Measurements from ENCODE around the gene WDR45. TPM values are rescaled to one million over a fixed set of nuclear protein-coding genes. Genes with fewer than 3 reads are reported as not detected.
"Not testable (repeated sequence)": the region's sequence is repeated elsewhere in the genome, so short reads cannot be mapped to it uniquely, and the experiment has no call there.

WDR45 gene
- total RNA-seq, result 67.1 TPM
- long read RNA-seq, transcript WDR45-207 (11 exons, 1,639 nt), result major isoform, 23 of 47 reads
- long read RNA-seq, partial matches to known transcripts, result 8 of 47 reads
- long read RNA-seq, other reads (novel, unspliced or antisense), result 8 of 47 reads

DNA sequence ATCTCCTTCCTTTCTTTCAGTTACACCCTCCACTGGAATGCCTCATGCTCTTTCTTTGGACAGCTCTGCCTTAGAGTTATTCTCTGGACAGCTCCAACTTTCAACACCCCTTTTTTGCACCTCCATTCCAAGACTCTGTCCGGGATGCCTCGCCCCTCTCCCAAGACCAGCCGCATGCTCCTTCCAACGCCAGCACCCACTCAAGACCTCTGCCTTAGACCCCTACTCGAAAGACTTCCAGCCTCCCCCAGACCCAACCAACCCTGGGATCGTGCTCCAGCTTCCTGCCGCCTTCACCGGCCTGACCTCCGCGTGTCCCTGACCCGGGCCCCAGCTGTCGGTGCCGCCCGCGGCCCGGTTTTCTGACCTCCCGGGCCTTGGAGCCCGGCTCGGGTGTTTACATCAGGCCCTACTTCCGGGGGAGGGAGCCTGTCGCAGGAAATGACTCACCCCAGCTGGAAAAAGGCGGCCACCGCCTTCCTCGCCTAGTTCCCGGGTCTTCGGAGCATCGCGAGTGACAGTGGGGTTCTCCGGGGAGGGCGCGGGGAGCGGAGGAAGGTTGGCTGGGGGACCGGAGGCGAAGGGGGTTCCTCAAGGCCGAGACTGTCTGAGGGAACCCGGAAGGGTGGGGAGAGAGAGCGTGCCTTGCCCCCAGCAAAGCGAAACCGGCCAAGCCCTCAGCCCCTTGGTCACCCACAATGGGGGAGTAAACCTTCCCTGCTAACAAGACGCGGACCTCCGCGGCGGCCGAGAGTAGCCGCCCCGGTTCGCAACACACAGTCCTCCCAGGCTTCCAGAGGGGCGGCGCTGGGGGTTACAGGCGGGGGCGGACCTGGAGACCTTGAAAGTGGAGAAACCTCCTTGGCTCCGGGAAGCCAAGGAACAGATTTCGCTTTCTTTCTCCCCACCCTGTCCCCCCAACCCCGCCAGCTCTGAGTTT lies at the start of gene WDR45:
Gene WDR45, minus strand, starts transcription at position 399 of the 940 bp plus-strand sequence. CDS start 1,792 bp downstream, outside the sequence.
- DNase-seq (ENCODE audit: missing footprints) (peak; percentile 86), ATAC-seq (peak; percentile 85)
- intact Hi-C loops (cut with DNase I), result no loop called here

DNA sequence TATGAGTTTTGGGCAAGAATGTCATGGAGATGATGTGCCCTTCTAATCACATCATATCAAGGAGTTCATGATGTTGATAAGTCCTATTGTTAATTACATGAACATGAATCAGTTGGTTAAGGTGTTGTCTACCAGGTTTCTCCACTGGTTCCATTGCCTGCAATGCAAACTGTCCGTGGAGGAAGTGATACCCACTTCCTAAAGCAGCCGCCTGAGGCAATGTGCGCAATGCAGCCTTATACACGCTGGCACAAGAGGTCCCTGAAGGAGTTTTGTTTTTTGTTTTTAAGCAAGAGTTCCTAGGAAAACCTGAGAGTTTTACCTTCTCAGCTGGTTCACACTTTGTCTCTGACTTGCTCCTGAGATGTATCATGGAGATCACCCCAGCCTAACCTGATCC lies 49.7 kb upstream of the WDR45 start:
- intact Hi-C loops (cut with DNase I), result no loop called here
- no peak for DNase-seq (ENCODE audit: missing footprints)
- no peak for ATAC-seq

GRCh38 chrX:49127742-49128258 lies 48.1 kb upstream of the WDR45 start:
- ATAC-seq; DNase-seq (ENCODE audit: missing footprints); intact Hi-C loops (cut with DNase I): not testable (repeated sequence)

DNA sequence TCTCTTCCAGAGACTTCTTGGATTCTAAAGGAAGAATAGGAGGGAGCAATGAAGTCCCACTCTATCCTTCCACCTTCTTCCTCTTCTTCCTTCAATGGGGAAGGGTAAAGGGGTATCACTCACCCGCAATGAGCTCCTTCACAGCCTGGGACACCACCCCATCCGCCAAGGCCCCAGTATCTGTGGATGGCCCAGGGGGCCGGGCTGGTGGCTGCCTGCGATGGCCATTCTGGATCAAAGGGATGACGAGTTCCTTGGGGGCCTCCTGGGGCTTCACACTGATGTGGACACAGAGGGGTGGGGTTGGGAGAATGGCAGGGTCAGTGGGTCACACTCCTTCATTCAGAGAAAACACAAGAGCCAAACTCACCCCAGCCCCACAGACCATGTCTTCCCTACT lies 42.8 kb upstream of the WDR45 start:
- ATAC-seq, result no peak
- intact Hi-C loops (cut with DNase I), result loop anchor here (2.0 kb wide), 1 partner anchor 32 kb away; no protein-coding TSS in a partner anchor
- no peak for DNase-seq (ENCODE audit: missing footprints)

DNA sequence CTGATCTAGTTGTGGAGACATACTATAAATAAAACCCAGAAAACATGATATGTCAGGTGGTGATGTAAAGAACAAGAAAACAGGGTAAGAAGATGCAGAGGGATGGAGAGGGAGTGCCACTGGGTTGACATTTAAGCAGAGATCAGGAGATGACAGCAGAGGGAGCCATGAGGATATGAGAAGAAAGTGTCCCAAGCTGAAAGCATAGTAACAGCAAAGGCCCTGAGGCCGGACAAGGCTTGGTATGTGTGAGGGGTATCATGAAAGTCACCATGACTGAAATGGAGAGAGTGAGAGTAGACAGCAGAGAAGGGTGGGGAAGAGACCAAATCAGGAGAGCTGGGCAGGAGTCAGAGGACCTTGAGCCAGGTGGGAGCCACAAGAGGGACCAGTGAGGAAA lies 40.4 kb upstream of the WDR45 start:
- no peak for DNase-seq (ENCODE audit: missing footprints)
- intact Hi-C loops (cut with DNase I), result no loop called here
- no peak for ATAC-seq

DNA sequence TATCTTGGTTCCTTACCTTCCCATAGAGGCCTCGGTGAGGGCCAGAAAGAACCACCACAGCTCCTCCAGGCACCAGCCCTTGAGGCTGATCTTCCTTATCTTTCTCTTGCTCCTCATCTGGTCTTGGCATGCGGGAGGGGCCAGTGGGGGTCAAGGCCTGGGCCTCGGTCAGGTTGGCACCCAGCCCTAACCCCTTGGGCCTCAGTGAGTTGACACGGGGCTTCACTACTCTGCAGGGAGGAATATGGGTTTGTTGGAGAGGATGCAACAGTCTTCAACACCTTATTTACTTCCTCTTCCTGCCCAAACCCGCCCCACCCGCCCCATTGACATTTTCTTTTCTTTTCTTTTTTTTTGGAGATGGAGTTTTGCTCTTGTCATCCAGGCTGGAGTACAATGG lies 37.9 kb upstream of the WDR45 start:
- DNase-seq (ENCODE audit: missing footprints), result no peak
- intact Hi-C loops (cut with DNase I), result no loop called here
- no peak for ATAC-seq

DNA sequence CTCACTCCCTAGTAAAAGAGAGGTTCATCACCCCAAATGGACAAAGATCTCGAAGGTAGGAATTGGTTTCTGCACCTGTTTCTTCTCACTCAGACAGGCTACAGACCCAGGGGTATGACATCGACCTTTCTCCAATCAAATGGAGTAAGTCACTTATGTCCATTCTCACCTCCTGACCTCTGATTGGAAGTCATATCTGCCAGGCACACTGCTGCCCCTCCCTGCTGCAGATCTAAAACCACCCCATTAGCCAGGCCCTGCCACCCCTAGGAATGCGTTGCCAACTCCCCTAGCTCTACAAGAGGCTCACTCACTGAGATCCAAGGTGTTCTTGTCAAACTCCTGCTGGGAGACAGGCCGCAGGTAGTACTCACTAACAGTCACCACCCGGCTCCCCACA lies 37.0 kb upstream of the WDR45 start:
- DNase-seq (ENCODE audit: missing footprints), result no peak
- ATAC-seq, result no peak
- intact Hi-C loops (cut with DNase I), result no loop called here

GRCh38 chrX:49116076-49116475 lies 36.4 kb upstream of the WDR45 start:
- ATAC-seq (no peak), DNase-seq (ENCODE audit: missing footprints) (no peak)
- intact Hi-C loops (cut with DNase I), result no loop called here

DNA sequence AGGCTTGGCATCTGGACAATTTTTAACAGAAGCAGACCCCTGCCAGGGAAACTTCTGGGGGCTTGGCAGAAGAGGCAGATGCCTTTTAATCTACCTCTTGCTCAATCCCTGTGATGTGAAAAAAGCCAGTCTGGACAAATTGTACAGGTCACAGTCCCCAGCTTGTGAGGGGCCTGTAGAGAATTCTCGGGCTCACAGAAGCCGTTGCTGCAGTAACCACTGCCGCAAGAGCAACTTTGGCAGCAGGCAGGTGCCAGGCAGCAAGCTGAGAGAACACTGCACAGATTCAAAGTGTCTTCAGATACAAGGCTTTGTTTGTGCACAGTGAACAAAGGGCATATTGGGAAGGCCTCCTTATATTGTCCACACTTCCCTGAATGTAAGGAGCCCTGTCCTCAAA lies 32.1 kb upstream of the WDR45 start:
- ATAC-seq, result no peak
- no peak for DNase-seq (ENCODE audit: missing footprints)
- intact Hi-C loops (cut with DNase I), result no loop called here

DNA sequence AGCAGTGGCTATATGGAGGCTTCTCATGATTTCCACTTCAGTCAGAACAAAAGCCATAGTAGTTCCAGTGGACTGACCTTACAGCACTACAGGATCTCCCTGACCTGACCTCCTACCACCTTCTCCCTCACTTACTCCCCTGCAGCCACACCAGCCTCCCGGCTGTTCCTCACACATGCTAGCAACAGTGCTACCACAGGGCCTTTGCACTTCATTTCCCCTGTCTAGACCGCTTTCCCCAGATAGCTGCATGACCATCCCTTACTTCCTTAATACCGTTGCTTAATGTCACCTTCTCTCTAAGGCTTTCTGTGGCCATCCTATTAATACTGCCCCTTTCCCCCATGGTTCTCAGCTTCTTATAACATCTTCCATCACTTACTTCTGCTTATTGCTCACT lies 30.7 kb upstream of the WDR45 start:
- intact Hi-C loops (cut with DNase I), result no loop called here

DNA sequence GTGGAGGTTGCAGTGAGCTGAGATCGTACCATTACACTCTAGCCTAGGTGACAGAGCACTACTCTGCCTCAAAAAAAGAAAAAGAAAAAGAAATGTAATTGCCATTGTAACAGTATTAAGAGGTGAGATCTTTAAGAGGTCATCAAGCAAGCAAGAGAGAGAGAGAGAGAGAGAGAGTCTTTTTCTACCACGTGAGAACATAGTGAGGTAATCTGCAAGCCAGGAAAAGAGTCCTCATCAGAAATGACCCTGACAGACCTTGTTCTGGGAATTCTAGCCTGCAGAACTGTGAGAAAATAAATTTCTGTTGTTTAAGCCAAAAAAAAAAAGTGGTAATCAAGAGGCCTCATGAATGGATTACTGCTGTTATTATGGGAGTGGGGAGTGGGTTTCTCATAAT lies 29.0 kb upstream of the WDR45 start:
- ATAC-seq, result no peak
- intact Hi-C loops (cut with DNase I), result no loop called here
- no peak for DNase-seq (ENCODE audit: missing footprints)

More for the DNA sequence above, 30.7 kb upstream of the WDR45 start:
- ATAC-seq (no peak), DNase-seq (ENCODE audit: missing footprints) (no peak)

DNA sequence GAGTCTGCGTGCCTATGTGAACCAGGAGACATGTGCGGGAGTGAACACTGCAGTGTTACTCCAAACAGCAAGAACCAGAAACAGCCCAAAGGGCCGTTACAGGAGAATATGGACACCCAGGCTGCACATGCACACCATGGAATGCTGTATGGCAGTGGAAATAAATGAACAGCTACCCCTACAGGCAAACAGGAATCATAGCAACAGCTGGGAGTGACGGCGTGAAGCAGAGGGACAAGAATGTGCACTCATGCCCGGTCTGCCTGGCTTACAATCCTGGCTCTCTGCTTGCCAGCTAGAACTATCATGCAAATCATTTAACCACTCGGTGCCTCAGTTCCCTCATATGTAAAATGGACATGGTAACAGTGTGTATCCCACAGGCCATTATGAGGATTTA lies 27.2 kb upstream of the WDR45 start:
- intact Hi-C loops (cut with DNase I), result no loop called here
- ATAC-seq, result no peak
- DNase-seq (ENCODE audit: missing footprints), result no peak

DNA sequence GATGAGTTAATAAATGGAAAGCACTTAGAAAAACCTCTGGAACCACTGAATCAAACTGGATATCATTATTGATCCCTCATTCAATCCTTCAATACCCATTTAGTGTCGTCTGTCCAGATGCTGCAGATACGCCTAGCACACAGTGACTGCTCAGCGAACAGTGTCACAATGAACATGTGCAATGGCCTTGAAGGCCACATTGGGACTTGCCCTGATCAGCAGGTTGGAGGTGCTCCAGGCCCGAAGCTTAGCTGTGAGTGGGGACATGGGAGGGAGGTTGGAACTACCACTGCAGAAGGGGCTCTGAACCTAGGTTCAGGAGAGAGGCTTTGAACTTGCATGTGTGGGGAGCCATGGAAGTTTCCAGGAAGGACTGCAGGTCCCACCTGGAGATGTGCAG lies 26.6 kb upstream of the WDR45 start:
- intact Hi-C loops (cut with DNase I), result no loop called here
- no peak for ATAC-seq
- no peak for DNase-seq (ENCODE audit: missing footprints)

GRCh38 chrX:49103637-49104036 lies 23.9 kb upstream of the WDR45 start:
- no peak for DNase-seq (ENCODE audit: missing footprints)
- ATAC-seq, result no peak
- intact Hi-C loops (cut with DNase I), result no loop called here

DNA sequence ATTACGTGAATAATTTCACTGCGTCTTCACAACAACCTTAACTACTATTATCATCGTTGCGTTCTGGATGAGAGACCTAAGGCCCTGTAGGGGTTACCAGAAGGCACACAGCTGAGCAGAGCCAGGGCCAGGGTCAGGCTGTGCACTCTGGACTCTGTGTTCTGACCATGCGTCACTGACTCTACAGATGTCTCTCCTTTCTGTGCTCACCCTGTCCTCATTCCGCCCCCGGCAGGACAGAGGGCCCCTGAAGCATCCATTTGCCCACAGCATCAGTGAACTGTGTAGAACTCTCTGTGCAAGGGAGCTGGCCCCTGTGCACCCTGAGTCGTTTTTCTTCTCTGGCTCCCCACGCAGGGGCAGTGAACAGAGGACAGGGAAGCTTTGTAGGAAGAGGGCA lies 22.5 kb upstream of the WDR45 start:
- ATAC-seq (no peak), DNase-seq (ENCODE audit: missing footprints) (no peak)
- intact Hi-C loops (cut with DNase I), result no loop called here

- no peak for DNase-seq (ENCODE audit: missing footprints)
- ATAC-seq, result no peak
- intact Hi-C loops (cut with DNase I), result no loop called here
Observed at GRCh38 chrX:49101629-49101984, 21.9 kb upstream of the WDR45 start.

DNA sequence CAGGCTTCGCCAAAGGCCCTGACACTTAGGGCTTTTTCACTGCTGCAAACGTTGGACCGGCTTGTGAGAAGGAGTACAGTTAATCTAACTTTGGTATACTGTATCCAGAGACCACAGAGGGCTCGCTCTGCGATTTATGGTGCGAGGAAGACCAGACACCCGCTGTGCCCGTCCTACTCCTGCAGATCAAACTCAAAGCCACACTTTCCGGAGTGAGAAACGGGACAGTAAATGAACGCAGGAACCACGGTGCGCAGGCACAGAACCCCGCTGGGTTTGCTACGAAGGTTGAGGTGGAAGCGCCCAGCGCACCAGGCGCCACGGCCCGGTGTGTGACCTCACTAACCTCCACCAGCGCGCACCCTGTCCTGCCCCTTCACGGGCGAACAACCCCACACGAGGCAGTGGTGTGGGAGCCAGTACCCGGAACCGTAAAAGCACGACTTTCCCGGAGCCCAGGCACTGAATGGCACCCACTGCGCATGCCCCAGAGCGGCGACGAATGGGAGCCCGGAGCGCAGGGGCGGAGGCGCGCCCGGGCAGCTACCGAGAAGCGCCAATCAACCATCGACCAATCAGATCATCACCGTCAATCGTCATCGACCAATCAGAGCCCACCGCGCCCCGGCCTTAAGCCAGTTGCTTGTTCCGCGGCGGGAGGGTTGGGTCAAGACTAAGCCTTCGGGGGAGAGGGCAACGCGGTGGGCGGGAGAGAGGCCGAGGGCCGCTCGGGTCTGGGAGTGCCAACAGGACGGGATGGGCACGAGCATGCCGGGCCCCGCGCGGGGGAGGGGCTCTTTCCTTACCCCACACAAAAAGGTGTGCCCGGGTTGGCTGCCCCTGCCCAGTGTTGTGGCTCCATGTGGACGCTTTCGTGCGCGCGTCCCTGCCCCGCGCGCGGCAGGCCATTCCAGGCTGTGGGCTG lies 21.3 kb upstream of the WDR45 start:
- intact Hi-C loops (cut with DNase I), result no loop called here
- DNase-seq (ENCODE audit: missing footprints) (peak; percentile 94), ATAC-seq (peak; percentile 99)

DNA sequence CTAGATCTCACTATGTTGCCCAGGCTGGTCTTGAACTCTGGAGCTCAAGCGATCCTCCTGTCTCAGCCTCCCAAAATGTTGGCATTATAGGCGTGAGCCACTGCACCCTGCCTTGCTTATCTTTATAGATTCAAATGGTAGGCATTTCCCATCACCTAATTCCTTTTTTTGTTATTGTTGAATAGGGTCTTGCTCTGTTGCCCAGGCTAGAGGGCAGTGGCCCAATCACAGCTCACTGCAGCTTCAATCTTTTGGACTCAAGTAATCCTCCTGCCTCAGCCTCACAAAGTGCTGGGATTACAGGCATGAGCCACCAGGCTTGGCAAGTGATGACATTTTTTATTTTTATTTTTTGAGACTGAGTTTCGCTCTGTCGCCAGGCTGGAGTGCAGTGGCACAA lies 16.7 kb upstream of the WDR45 start:
- DNase-seq (ENCODE audit: missing footprints) (no peak), ATAC-seq (no peak)
- intact Hi-C loops (cut with DNase I), result no loop called here

- intact Hi-C loops (cut with DNase I), result no loop called here
- DNase-seq (ENCODE audit: missing footprints), result no peak
- ATAC-seq, result no peak
Observed at GRCh38 chrX:49089553-49089952, 9.9 kb upstream of the WDR45 start.

All from Right ventricle myocardium inferior (tissue), 1 donor.